Spleen (tissue), 7 donors: ENCODE measurements around the gene ABTB1.

Source experiments
- POLR2A ChIP-seq, 3 donors: fragments of 450-650 bp; IDR thresholded peaks; one replicate each; pipeline ENCODE4 v1.5.1; 2017; ENCODE audit warnings: antibody characterized with exemption in 3 of 3, mild to moderate bottlenecking in 1 of 3
- POLR2AphosphoS5 ChIP-seq, 3 donors: sonication (generic); formaldehyde crosslinking; IDR thresholded peaks; one replicate each; pipeline ENCODE4 v1.5.1; 2017; ENCODE audit warnings: antibody characterized with exemption in 3 of 3
- TF ChIP-seq, protein P1 (sequence below), 11 experiments: fragments of 200-600 bp in 7 of 11; fragments of 450-650 bp in 4 of 11; sonication (generic) in 4 of 11; IDR thresholded peaks in 8 of 11; conservative IDR thresholded peaks in 3 of 11; 1 replicate in 7 of 11; 2 replicates in 4 of 11; pipeline versions ENCODE4 v1.4.0 to v1.8.0; 2016 to 2021; ENCODE audit warnings: antibody characterized with exemption in 11 of 11, inconsistent platforms in 4 of 11, mild to moderate bottlenecking in 1 of 11
- donor health status: DM: no; HTN: no; CAD: no; lungs with moderate emphysema.
- donor health status: DM: no; HTN: no; CAD: no.
- donor health status: DM: no; HTN: no; CAD: no.

DNA sequence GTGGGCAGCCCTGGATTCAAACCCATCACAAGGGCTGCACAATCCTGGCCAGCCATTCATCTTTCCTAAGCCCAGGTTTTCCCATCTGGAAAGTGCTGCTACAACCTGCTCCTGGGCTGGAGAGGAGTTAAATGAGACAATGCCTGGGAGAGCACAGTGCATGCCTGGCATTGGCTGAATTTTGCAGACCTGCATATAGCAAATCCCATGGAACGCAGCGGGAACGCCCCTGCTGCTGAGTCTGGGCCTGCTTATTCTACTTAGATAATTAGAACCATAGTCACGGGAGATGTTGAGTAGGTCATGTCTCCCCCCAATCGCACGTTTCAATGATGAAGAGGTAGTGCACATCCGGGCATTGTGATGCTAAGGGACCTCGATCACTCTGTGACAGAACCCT, 46.6 kb downstream of the ABTB1 start:
- TF ChIP-seq, protein P1, sequence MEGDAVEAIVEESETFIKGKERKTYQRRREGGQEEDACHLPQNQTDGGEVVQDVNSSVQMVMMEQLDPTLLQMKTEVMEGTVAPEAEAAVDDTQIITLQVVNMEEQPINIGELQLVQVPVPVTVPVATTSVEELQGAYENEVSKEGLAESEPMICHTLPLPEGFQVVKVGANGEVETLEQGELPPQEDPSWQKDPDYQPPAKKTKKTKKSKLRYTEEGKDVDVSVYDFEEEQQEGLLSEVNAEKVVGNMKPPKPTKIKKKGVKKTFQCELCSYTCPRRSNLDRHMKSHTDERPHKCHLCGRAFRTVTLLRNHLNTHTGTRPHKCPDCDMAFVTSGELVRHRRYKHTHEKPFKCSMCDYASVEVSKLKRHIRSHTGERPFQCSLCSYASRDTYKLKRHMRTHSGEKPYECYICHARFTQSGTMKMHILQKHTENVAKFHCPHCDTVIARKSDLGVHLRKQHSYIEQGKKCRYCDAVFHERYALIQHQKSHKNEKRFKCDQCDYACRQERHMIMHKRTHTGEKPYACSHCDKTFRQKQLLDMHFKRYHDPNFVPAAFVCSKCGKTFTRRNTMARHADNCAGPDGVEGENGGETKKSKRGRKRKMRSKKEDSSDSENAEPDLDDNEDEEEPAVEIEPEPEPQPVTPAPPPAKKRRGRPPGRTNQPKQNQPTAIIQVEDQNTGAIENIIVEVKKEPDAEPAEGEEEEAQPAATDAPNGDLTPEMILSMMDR (IDR thresholded peaks at IDR 0.05 in 8 of 11, conservative IDR thresholded peaks at IDR 0.05 in 3 of 11), result no peak
- TF ChIP-seq POLR2A (IDR thresholded peaks at IDR 0.05) (no peak), POLR2AphosphoS5 (IDR thresholded peaks at IDR 0.05) (no peak)
